ENCODE measurements around the gene GTF2F1. TPM values are rescaled to one million over a fixed set of nuclear protein-coding genes. Genes with fewer than 3 reads are reported as not detected.
A peak's percentile ranks its signal among the peaks of the same experiment; 100 is the strongest.

Gene GTF2F1
- total RNA-seq, 1 experiment from 2014 or later, result 67.2 TPM

DNA sequence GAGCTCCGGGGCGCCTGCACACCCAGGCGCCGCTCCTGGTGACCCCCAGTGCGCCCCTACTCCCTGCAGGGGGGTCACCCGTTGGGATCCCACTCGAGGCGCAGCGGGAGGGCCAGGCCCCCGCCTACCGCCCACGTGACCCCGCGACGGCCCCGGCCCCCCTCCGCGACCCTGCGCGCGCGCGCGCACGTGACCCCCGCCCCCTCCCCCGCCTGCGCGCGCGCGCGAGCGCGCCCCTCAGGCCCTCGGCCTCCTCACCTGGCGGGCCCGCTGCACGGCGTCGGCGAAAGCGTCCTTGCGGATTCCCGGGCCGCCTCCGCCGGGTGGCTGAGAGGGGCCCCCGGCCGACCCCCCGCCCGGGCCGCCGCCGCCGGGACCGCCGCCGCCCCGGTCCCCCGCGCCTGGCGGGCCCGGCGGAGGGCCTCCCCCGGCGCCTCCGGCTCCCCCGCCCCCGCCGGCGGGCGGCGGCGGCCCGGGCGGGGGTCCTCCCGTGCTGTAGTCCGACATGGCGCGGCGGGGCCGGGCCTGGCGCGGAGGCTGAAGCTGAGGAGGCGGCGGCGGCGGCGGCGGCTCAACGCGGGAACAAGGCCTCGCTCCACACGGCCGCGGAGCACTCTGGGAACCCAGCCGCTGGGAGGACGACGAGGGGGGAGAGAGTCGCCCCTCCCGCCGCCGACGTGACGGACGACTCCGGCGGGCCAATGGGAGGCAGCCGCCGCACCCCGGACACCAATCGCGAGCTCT lies 31.4 kb upstream of the GTF2F1 start, which contains the start of gene KHSRP:
TSS of gene KHSRP (minus strand) at position 617 of the 744 bp plus-strand sequence. CDS start at position 507, 110 bp downstream.
- peak within 1 kb of the TSS; percentile 78 for H3K4me2 ChIP-seq (ENCODE audit: insufficient read depth, insufficient read length, low read length)
- H2BK12ac ChIP-seq (ENCODE audit: insufficient read length, low read depth, low read length), result no peak within 1 kb of the TSS
- no peak within 1 kb of the TSS for H2BK5ac ChIP-seq (ENCODE audit: insufficient read length, low read length)
- peaks cover 44% of the 10 kb centered on the region for H3K79me2 ChIP-seq (ENCODE audit: insufficient read depth, low read length)
- H2BK20ac ChIP-seq (ENCODE audit: low read depth, low read length, poor library complexity, severe bottlenecking), result no peak within 1 kb of the TSS
- no peaks in the 10 kb centered on the region for H3K4me1 ChIP-seq (ENCODE audit: insufficient read depth, low read length)
- H3K14ac ChIP-seq (ENCODE audit: insufficient read depth, low read length), result no peak within 1 kb of the TSS
- peaks cover 10 to 15% of the 10 kb centered on the region in 2 experiments for H3K4me1 Mint-ChIP-seq
- no peak within 1 kb of the TSS for H2AFZ ChIP-seq (ENCODE audit: low read length)
- H2BK15ac ChIP-seq (ENCODE audit: low read depth, low read length), result no peak within 1 kb of the TSS
- H3K36me3 Mint-ChIP-seq (ENCODE audit: insufficient read depth in 1 of 3, low read depth in 3 of 3), result peaks cover 25 to 50% (median 43%) of the 10 kb centered on the region in 3 experiments
- H2AK5ac ChIP-seq (ENCODE audit: insufficient read length, low read length), result no peak within 1 kb of the TSS
- no peak for DNase-seq
- no peak within 1 kb of the TSS for H4K8ac ChIP-seq (replicated peaks; ENCODE audit: insufficient read length, low read depth, low read length)
- no peak within 1 kb of the TSS for H3K23ac ChIP-seq (ENCODE audit: insufficient read length, low read depth, low read length)
- H4K91ac ChIP-seq (ENCODE audit: insufficient read length, low read depth, low read length), result no peak within 1 kb of the TSS
- WGBS (ENCODE audit: extremely low coverage, insufficient read length, low lambda C conversion rate), result no CpG with 5 or more reads among the region's 114 CpGs
- H3K4ac ChIP-seq (ENCODE audit: low read depth, low read length), result no peak within 1 kb of the TSS
- peak within 1 kb of the TSS; percentile 60 for H3K18ac ChIP-seq (ENCODE audit: insufficient read length, low read depth, low read length)
- H3K79me1 ChIP-seq (ENCODE audit: insufficient read depth, low read depth, low read length, poor library complexity, severe bottlenecking), result peaks cover 3% of the 10 kb centered on the region
- H4K20me1 ChIP-seq (ENCODE audit: control insufficient read depth, insufficient read depth, insufficient read length), result no peaks in the 10 kb centered on the region
- H4K5ac ChIP-seq (ENCODE audit: insufficient read length, low read depth, low read length), result no peak within 1 kb of the TSS
- H3K9ac ChIP-seq (ENCODE audit: extremely low read depth, insufficient read length, low read length), result peak within 1 kb of the TSS; percentile 64
- H3K23me2 ChIP-seq (ENCODE audit: insufficient read length, low read depth, low read length, poor library complexity, severe bottlenecking), result peaks cover 4% of the 10 kb centered on the region
- no peak within 1 kb of the TSS for H3T11ph ChIP-seq (ENCODE audit: low read length)
- no peak within 1 kb of the TSS for H3K56ac ChIP-seq (ENCODE audit: insufficient read length, low read depth, low read length)
- H3K27me3 ChIP-seq (ENCODE audit: insufficient read depth, low read length), result no peaks in the 10 kb centered on the region
- no peaks in the 10 kb centered on the region for H3K9me3 ChIP-seq (ENCODE audit: control insufficient read depth, low read depth, low read length)
- peaks cover 6 to 8% of the 10 kb centered on the region in 2 experiments for H3K9me3 Mint-ChIP-seq
- H2BK120ac ChIP-seq (ENCODE audit: low read depth, low read length, poor library complexity, severe bottlenecking), result no peak within 1 kb of the TSS
- H3K4me3 Mint-ChIP-seq, result peak within 1 kb of the TSS; percentile 92 to 93
- no peak within 1 kb of the TSS for H3K27ac ChIP-seq (ENCODE audit: insufficient read length, low read depth, low read length)
- H3K27me3 Mint-ChIP-seq (ENCODE audit: low read depth), result peaks cover 5% of the 10 kb centered on the region
- TF ChIP-seq, protein P1, sequence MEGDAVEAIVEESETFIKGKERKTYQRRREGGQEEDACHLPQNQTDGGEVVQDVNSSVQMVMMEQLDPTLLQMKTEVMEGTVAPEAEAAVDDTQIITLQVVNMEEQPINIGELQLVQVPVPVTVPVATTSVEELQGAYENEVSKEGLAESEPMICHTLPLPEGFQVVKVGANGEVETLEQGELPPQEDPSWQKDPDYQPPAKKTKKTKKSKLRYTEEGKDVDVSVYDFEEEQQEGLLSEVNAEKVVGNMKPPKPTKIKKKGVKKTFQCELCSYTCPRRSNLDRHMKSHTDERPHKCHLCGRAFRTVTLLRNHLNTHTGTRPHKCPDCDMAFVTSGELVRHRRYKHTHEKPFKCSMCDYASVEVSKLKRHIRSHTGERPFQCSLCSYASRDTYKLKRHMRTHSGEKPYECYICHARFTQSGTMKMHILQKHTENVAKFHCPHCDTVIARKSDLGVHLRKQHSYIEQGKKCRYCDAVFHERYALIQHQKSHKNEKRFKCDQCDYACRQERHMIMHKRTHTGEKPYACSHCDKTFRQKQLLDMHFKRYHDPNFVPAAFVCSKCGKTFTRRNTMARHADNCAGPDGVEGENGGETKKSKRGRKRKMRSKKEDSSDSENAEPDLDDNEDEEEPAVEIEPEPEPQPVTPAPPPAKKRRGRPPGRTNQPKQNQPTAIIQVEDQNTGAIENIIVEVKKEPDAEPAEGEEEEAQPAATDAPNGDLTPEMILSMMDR (conservative IDR thresholded peaks at IDR 0.05), result no peak
- H3K27ac Mint-ChIP-seq, result peak within 1 kb of the TSS; percentile 73 to 93 (median 91)
